T-helper 1 cell treated with Interleukin-12 subunit alpha and Interleukin-12 subunit beta and Interleukin-4 antibody, amounts not matched to agents 30 μg/mL and 1 μg/mL, for 36 hours (primary cell): ENCODE results near the gene DGKG.

Experiments
- H3K27ac Mint-ChIP-seq: one replicate; pipeline ENCODE4 v1.8.0; 2021; ENCODE audit warnings: mild to moderate bottlenecking, mixed read lengths
- H3K27me3 Mint-ChIP-seq: one replicate; pipeline ENCODE4 v1.8.0; 2021; ENCODE audit warnings: low read depth, mixed read lengths
- H3K36me3 Mint-ChIP-seq: one replicate; pipeline ENCODE4 v1.8.0; 2021; ENCODE audit warnings: low read depth, mixed read lengths
- H3K4me1 Mint-ChIP-seq: one replicate; pipeline ENCODE4 v1.8.0; 2021; ENCODE audit warnings: low read depth, mixed read lengths
- H3K4me3 Mint-ChIP-seq: one replicate; pipeline ENCODE4 v1.8.0; 2021; ENCODE audit warnings: mild to moderate bottlenecking, moderate library complexity, mixed read lengths
- H3K9me3 Mint-ChIP-seq: one replicate; pipeline ENCODE4 v1.8.0; 2021; ENCODE audit warnings: mixed read lengths

Gene DGKG

DNA sequence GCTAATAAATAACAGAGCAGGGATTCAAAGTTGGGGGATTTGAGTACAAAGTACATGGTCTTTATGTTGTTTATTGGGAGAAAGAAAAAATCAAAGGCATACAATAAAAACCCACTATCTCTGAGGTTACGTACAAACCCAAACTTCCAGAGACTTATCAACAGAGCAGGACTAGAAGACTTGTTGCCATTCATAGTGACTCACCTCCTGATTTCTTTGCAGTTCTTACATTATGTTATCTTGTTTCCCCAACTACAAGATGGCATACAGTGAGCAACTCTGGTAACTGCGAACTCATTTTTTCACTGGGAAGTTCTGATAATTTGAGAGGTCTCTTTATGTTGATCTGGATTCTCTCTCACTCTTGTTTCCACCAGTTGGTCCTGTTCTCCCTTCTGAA is 172.5 kb downstream of the DGKG start:
- H3K27ac Mint-ChIP-seq = no peak overlapping the region
- H3K27me3 Mint-ChIP-seq = peaks cover 55% of the 10 kb centered on the region
- no peaks in the 10 kb centered on the region for H3K9me3 Mint-ChIP-seq
- H3K4me1 Mint-ChIP-seq = peaks cover 13% of the 10 kb centered on the region
- no peak overlapping the region for H3K4me3 Mint-ChIP-seq
- peaks cover 1% of the 10 kb centered on the region for H3K36me3 Mint-ChIP-seq

DNA sequence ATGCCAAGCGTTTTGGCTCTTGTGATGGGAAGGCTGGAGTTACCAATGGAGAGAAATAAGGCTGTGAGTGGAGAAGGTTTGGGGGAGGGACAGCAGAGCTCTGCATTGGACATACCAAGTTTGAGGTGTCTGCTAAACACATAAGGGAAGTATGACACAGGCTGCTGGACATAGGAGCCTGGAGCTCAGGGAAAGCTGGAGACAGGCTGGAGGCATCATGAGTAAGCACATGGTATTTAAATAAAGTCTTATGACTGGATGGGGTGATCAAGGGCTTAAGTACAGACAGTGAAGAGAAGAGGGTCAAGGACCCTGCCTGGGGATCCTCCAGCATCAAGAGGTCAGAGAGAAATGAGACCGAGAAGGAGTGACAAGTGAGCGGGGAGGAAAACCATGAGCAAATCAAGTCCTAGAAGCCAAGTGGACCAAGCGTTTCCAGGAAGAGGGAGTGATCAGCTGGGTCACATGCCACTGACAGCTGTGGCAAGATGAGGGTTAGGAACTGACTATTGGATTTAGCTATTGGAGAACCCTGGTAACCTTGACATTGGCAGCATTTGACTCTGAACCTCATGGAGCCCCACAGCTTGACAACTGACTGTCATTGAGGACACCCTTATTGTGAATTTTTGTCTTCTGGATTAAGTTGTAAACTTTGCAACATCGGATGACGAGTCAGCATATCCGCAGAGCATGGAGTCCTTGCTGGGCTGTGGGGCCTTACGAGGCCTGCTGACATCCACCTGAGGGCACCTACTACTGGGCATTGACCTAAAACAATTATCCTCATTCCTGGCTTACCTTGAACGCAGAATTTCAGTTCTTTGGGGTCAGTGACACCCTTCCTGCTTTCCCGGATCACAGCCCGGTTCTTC is 174.4 kb downstream of the DGKG start:
- no peak overlapping the region for H3K27ac Mint-ChIP-seq
- no peak overlapping the region for H3K4me3 Mint-ChIP-seq

DNA sequence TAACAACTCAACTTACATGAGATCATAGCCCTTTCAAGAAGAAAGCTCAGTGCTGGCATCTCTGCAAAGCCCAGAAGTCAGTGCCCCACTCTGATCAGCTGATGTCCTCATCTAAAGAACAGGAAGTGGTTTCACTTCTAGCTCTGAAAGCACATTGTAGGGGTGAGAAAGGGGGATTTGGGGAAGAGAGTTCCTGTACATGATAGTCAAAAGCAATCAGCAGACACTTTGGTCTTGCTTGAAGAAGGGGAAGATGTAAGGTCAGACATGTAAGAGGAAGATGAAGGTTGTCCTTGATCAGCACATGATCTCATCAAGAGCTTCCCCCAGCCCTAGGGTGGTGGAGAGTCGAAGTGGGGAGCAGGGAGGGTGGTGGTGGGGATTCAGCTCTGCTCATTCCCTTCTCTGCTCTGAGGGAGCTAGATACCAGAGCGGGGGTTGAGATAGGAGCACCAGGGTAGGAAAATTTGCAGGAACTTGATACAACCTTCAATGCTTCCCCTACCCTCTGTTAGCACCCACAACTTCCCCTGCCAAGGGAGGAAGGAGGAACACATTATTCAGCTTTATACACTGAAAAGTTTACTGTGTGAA is 176.7 kb downstream of the DGKG start:
- Mint-ChIP-seq H3K4me1 (peaks cover 29% of the 10 kb centered on the region), H3K36me3 (peaks cover 1% of the 10 kb centered on the region), H3K9me3 (no peaks in the 10 kb centered on the region), H3K27ac (peak overlapping the region; percentile 75), H3K27me3 (peaks cover 18% of the 10 kb centered on the region), H3K4me3 (peak overlapping the region; percentile 19)

More for the DNA sequence above, 174.4 kb downstream of the DGKG start:
- no peaks in the 10 kb centered on the region for H3K9me3 Mint-ChIP-seq
- H3K4me1 Mint-ChIP-seq = peaks cover 14% of the 10 kb centered on the region
- peaks cover 1% of the 10 kb centered on the region for H3K36me3 Mint-ChIP-seq
- H3K27me3 Mint-ChIP-seq = peaks cover 41% of the 10 kb centered on the region

DNA sequence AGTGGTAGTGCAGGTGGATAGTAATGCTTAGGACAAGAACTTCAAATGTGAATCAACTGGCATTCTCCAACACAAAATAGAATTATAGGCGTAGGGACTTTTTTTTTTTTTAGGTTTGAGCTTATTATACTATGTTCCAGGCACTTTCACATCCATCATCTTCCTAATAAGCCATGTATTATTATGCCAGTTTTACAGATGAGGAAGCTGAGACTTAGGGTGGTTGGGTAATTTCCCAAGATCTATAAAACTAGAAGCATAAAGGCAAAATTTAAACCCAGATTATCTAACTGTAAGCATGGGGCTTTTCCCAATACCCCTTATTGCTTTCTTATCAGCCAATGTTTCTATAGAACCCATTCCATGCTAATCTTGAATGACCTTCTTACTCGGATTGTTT is 178.0 kb downstream of the DGKG start:
- Mint-ChIP-seq H3K4me1 (peaks cover 33% of the 10 kb centered on the region), H3K4me3 (no peak overlapping the region), H3K9me3 (no peaks in the 10 kb centered on the region), H3K36me3 (peaks cover 1% of the 10 kb centered on the region), H3K27ac (no peak overlapping the region), H3K27me3 (peaks cover 7% of the 10 kb centered on the region)

DNA sequence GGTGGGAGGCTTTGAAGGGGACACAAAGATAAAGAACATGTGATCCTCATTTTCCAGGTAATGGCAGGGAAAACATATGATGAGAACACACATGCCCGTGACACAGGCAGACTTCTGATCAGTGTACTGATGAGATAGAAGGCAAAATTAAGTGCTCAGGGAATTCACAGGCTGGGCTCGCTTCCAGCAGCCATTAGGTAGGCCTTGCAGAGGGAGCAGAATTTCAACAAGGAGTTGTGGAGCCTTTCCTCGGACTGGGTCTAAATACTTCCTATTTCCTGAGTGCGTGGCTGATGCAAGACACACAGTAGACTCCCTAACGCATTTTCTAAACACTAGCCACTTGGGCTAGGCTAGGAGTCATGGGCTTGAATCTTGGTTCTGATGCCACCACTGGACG is 179.2 kb downstream of the DGKG start:
- Mint-ChIP-seq H3K36me3 (peaks cover 1% of the 10 kb centered on the region), H3K9me3 (no peaks in the 10 kb centered on the region), H3K4me1 (peaks cover 33% of the 10 kb centered on the region), H3K27me3 (peaks cover 5% of the 10 kb centered on the region), H3K4me3 (no peak overlapping the region), H3K27ac (no peak overlapping the region)

DNA sequence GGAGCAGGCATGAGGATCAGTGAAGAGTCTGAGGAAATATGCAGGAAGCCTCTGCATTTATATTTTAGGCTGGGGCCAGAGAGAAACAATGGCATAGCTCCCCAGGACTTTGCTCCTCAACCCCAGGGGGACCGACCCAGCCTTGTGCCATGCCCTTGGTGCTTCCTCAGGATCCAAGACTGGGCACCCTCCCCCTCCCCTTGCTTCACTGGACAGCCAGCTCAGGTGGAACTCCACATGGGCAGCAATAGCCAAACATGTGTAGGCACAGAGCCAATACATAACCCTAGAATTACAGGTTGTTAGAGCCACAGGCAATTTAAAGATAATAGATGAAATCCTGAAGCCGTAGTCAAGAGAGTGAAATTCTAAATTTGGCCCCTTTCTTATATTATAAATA is 180.1 kb downstream of the DGKG start:
- Mint-ChIP-seq H3K9me3 (no peaks in the 10 kb centered on the region), H3K27ac (no peak overlapping the region), H3K36me3 (peaks cover 1% of the 10 kb centered on the region), H3K4me3 (no peak overlapping the region), H3K27me3 (no peaks in the 10 kb centered on the region), H3K4me1 (peaks cover 33% of the 10 kb centered on the region)

DNA sequence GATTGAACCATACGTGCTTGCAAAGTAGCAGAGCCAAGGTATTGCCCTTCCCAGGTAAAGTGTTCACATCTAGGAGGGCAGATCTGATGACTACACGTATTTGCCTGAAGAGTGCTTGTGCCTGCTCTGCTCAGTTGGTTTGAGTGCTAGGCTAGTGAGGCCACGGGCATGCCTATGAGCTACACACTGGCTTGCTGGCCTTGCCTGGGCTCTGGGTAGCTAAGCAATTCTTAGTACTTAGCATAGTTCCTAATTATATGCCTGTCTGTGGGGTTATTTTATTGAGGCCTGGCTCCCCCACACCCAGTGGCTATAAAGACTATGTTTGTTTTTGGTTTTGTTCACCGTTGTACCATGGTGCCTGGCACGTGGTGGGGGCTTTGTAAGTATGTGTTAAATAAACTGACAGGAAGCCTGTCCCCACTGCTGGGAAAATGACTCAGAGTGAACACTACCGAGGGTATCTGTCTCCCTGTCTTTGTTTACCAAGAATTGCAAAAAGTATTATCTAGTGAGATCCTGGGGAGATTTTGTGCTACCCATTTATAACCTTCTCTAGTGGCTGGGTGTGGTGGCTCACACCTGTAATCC is 181.0 kb downstream of the DGKG start:
- H3K36me3 Mint-ChIP-seq = no peaks in the 10 kb centered on the region
- no peak overlapping the region for H3K27ac Mint-ChIP-seq
- no peak overlapping the region for H3K4me3 Mint-ChIP-seq
- H3K4me1 Mint-ChIP-seq = peaks cover 28% of the 10 kb centered on the region
- no peaks in the 10 kb centered on the region for H3K9me3 Mint-ChIP-seq
- no peaks in the 10 kb centered on the region for H3K27me3 Mint-ChIP-seq

DNA sequence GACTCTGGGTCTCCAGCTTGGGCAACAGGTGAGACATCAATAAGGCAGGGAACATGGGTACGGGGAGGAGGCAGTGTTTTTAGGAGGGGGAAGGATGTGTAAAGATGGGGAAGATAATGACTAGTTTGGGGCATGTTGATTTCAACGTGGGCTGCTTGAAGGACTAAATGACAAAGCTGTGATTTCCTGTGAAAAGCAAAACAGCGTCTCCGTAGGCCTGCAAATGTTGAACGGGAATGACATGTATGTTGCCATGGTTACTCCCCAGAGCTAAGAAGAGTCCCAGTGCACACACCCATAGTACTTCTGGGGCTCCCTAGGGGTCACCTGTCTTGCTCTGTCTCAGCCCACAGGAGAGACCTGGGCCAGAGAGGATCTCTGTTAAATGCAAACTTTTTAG is 181.9 kb downstream of the DGKG start:
- Mint-ChIP-seq H3K27me3 (no peaks in the 10 kb centered on the region), H3K4me3 (no peak overlapping the region), H3K4me1 (peaks cover 26% of the 10 kb centered on the region), H3K27ac (peak overlapping the region; percentile 27), H3K9me3 (no peaks in the 10 kb centered on the region), H3K36me3 (no peaks in the 10 kb centered on the region)

DNA sequence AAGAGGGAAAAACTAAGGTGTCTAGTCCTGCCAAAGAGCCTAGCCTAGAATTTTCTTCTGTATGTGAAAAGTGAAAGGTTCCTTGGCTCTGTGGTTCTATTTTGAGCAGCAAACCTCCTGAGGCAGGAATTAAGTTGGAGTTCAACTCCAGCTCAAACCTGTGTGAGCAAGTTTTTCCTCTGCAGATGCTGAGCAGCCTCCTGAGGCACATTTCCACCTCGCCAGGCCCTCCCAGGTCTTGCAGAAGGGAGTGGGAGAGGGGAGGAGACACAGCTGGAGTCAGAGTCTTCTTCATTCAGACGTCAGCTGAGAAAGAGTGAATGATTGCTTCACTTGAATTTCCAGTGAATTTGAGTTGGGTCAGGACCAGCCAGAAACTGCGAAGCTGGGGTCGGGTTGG is 183.6 kb downstream of the DGKG start:
- H3K27me3 Mint-ChIP-seq = peaks cover 4% of the 10 kb centered on the region

DNA sequence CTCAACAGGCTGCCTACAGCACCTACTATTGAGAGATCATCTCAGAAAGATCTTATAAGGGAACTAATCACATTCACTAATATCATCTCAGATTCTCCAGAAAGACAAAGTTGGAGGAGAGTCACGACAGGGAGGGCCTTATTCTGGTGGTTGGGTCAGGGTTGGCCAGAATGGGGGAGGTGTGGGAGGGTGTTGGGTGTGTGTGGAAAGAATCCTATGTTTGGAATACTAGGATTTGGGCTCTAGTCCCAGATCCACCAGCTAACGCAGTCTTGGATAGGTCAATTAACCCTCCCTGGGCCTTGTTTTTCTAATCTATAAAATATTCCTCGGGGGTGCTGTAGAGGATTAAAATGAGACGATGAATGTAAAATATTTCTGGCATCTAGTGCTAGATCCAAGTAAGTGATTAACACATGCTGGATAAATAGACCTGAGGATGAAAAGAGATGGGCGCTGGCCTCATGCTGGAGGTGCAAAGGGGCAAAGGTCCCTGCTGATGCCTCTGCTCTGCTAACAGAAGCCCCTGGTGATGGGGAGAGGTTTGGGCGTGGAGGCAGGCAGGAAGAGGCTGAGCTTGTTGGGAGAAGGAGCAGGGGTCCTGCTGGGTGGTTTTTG is 185.6 kb downstream of the DGKG start:
- Mint-ChIP-seq H3K9me3 (no peaks in the 10 kb centered on the region), H3K4me3 (no peak overlapping the region), H3K27me3 (peaks cover 4% of the 10 kb centered on the region), H3K27ac (no peak overlapping the region), H3K36me3 (no peaks in the 10 kb centered on the region), H3K4me1 (peaks cover 15% of the 10 kb centered on the region)

More for the DNA sequence above, 183.6 kb downstream of the DGKG start:
- Mint-ChIP-seq H3K27ac (no peak overlapping the region), H3K4me3 (no peak overlapping the region), H3K4me1 (peaks cover 20% of the 10 kb centered on the region), H3K36me3 (no peaks in the 10 kb centered on the region), H3K9me3 (no peaks in the 10 kb centered on the region)

DNA sequence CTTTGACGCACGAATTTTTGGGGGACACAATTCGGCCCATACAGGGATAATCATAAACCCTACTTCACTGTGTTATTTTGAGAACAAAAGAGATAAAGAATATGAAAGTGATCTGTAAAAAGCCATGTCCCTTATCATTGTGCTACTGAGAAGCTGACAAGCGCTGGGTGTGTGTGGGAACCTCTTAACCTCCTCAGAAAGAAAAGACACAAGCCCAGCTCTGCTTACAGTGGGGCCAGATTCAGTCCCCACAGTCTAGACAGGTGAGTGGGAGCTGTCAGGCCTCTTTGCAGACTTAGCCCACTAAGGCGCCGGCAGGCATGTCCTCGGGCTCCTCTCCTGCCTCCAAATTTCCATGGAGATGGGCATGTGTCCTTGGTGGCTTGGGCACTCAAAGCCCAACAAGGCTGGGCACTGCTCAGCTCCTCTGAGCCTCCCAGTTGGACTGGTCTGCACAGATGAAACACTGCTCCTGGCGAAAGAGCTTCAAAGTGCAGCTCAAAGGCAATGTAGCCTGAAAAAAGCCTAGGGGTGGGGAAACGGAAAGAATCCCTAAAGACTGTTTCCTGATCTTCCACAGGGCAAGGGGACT is 188.7 kb downstream of the DGKG start:
- Mint-ChIP-seq H3K36me3 (no peaks in the 10 kb centered on the region), H3K9me3 (no peaks in the 10 kb centered on the region), H3K4me3 (no peak overlapping the region), H3K4me1 (no peaks in the 10 kb centered on the region), H3K27ac (no peak overlapping the region), H3K27me3 (peaks cover 14% of the 10 kb centered on the region)

DNA sequence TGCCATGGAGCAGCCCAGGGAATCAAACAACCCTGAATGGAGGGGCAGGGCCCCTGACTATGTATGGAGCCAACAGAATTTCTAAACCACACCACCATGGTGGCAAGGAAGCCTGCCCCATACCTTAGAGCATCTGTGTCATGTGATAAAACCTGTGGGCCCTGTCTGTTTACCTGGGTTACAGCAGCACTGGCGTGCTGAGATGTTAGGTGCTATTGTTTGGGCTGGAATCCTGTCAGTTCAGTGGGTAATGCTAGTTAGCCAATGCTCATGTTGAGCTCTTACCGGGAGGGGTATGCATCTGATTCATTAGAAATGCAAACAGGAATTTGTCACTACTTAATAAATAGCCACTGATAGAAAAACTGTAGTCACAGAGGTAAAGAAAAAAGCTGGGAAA is 189.7 kb downstream of the DGKG start:
- H3K27ac Mint-ChIP-seq = no peak overlapping the region
- peaks cover 4% of the 10 kb centered on the region for H3K9me3 Mint-ChIP-seq
- no peak overlapping the region for H3K4me3 Mint-ChIP-seq
- H3K4me1 Mint-ChIP-seq = no peaks in the 10 kb centered on the region
- no peaks in the 10 kb centered on the region for H3K36me3 Mint-ChIP-seq
- peaks cover 20% of the 10 kb centered on the region for H3K27me3 Mint-ChIP-seq

DNA sequence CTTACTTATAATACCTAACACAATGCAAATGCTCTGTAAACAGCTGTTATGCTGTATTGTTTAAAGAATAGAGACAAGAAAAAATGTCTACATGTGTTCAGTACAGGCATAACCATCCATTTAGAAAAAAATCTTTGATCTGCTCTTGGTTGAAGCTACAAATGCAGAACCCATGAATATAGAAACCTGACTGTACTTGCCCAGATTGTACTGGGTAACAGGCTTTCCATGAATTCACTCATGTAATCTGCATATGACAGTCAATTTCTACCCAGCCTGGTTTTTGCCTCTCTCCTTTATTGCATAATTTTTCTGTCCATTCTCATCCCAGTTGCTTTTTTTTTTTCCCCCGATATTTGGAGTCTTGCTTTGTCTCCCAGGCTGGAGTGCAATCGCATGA is 190.5 kb downstream of the DGKG start:
- H3K9me3 Mint-ChIP-seq = peaks cover 4% of the 10 kb centered on the region
- no peaks in the 10 kb centered on the region for H3K36me3 Mint-ChIP-seq
- no peak overlapping the region for H3K4me3 Mint-ChIP-seq
- peaks cover 23% of the 10 kb centered on the region for H3K27me3 Mint-ChIP-seq
- no peak overlapping the region for H3K27ac Mint-ChIP-seq
- no peaks in the 10 kb centered on the region for H3K4me1 Mint-ChIP-seq

DNA sequence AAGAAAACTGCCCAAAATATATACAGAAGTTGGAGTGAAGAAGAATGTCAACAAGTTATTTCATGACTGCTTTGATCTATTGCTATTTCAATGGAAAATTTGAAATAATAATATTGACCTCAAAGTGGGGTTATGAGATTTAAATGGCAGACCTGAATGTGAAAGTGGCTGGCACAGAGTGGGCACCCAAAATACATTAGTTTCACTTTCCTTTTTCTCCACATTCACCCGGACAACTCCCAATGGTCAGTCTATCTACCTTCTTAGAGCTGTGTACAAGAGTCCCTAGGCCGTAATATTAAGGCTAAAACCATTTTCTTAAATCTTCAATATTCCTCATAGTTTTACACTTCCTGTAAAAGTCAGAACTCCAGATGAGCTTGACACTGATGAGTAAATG is 191.5 kb downstream of the DGKG start:
- Mint-ChIP-seq H3K27ac (no peak overlapping the region), H3K36me3 (no peaks in the 10 kb centered on the region), H3K9me3 (peaks cover 4% of the 10 kb centered on the region), H3K4me1 (no peaks in the 10 kb centered on the region), H3K27me3 (peaks cover 33% of the 10 kb centered on the region), H3K4me3 (no peak overlapping the region)
